Thyroid gland (tissue), 4 donors: Measurements from ENCODE around the gene RNF2. TPM values are rescaled to one million over a fixed set of nuclear protein-coding genes. Genes with fewer than 3 reads are reported as not detected.

Source experiments
- DNase-seq, 2 donors: peaks; one replicate each; pipeline ENCODE4 v3.0.0-alpha.2; 2019
- H3K27ac ChIP-seq, 3 donors: fragments of 200-600 bp; sonication (generic); 1 replicate in 2 of 3; 2 replicates in 1 of 3; pipeline ENCODE4 v1.5.1; 2016 to 2019; ENCODE audit warnings: mild to moderate bottlenecking in 1 of 3, moderate library complexity in 1 of 3
- H3K27me3 ChIP-seq: fragments of 200-600 bp; sonication (generic); one replicate; pipeline ENCODE4 v1.5.1; 2019
- H3K36me3 ChIP-seq, 2 donors: fragments of 200-600 bp; sonication (generic); one replicate each; pipeline ENCODE4 v1.5.1; 2016 to 2019
- H3K4me1 ChIP-seq, 2 donors: fragments of 200-600 bp; sonication (generic); one replicate each; pipeline ENCODE4 v1.5.1; 2017 to 2019
- H3K4me3 ChIP-seq, 3 donors: fragments of 200-600 bp; sonication (generic); replicated peaks in 1 of 3; 1 replicate in 2 of 3; 2 replicates in 1 of 3; pipeline ENCODE4 v1.5.1; 2016; ENCODE audit warnings: mild to moderate bottlenecking in 1 of 3
- H3K9me3 ChIP-seq: fragments of 200-600 bp; sonication (generic); one replicate; pipeline ENCODE4 v1.5.1; 2017
- CTCF ChIP-seq, 6 experiments: fragments of 200-600 bp in 3 of 6; fragments of 450-650 bp in 3 of 6; sonication (generic) in 3 of 6; IDR thresholded peaks; one replicate each; pipeline ENCODE4 v1.5.1; 2016 to 2019; ENCODE audit warnings: antibody characterized with exemption in 6 of 6, mild to moderate bottlenecking in 2 of 6, inconsistent platforms in 1 of 6, moderate library complexity in 1 of 6
- POLR2A ChIP-seq, 2 donors: fragments of 450-650 bp; IDR thresholded peaks; one replicate each; pipeline ENCODE4 v1.6.1; 2017; ENCODE audit warnings: antibody characterized with exemption in 2 of 2, mild to moderate bottlenecking in 2 of 2, moderate library complexity in 1 of 2
- WGBS, 2 donors: methylation state at CpG; one replicate each; pipeline ENCODE4 v1.1.5; 2017; 5-methylcytosine and 5-hydroxymethylcytosine counted together
- intact Hi-C: fragments of 100-400 bp; cut with DNase I; formaldehyde crosslinking; loops from one replicate; pipeline ENCODE4 v1.15.1; 2023
- total RNA-seq, 4 donors: library from RNA; depleted of rRNA; stranded (reverse); fragments of >200 nt; gene quantifications; one replicate each; pipeline ENCODE4 v1.2.3, GENCODE V29; 2016

Gene RNF2
- total RNA-seq, 4 donors from 2014 or later, result 18.0 to 23.2 (median 20.8) TPM

GRCh38 chr1:185112356-185112755 lies 67.0 kb downstream of the RNF2 start:
- no peak for DNase-seq
- H3K27me3 ChIP-seq, result no peaks in the 10 kb centered on the region
- TF ChIP-seq POLR2A (IDR thresholded peaks at IDR 0.05), result no peak
- TF ChIP-seq CTCF (IDR thresholded peaks at IDR 0.05), result no peak
- WGBS, 2 donors, result 84 to 91% methylated on average over 2 of the region's 2 CpGs
- H3K27ac ChIP-seq, result no peak overlapping the region
- H3K4me3 ChIP-seq, result no peak overlapping the region
- no peaks in the 10 kb centered on the region for H3K9me3 ChIP-seq
- intact Hi-C loops, result no loop called here
- no peaks in the 10 kb centered on the region for H3K4me1 ChIP-seq
- no peaks in the 10 kb centered on the region for H3K36me3 ChIP-seq

- Histone ChIP-seq H3K4me1 (no peaks in the 10 kb centered on the region), H3K4me3 (no peak overlapping the region), H3K9me3 (no peaks in the 10 kb centered on the region), H3K27ac (no peak overlapping the region), H3K36me3 (peaks cover 16 to 17% of the 10 kb centered on the region in 2 donors), H3K27me3 (no peaks in the 10 kb centered on the region)
- 92 to 93% methylated on average over 2 of the region's 2 CpGs for WGBS, 2 donors
- intact Hi-C loops, result no loop called here
- no peak for DNase-seq
- TF ChIP-seq CTCF (IDR thresholded peaks at IDR 0.05) (no peak), POLR2A (IDR thresholded peaks at IDR 0.05) (no peak)
Observed at GRCh38 chr1:185129708-185130107, 84.3 kb downstream of the RNF2 start.

- 95 to 97% methylated on average over 1 of the region's 1 CpG for WGBS, 2 donors
- H3K4me3 ChIP-seq, result no peak overlapping the region
- no peaks in the 10 kb centered on the region for H3K27me3 ChIP-seq
- no peak for DNase-seq
- intact Hi-C loops, result no loop called here
- H3K4me1 ChIP-seq, result no peaks in the 10 kb centered on the region
- peaks cover 6 to 16% of the 10 kb centered on the region in 2 donors for H3K36me3 ChIP-seq
- no peak overlapping the region for H3K27ac ChIP-seq
- no peaks in the 10 kb centered on the region for H3K9me3 ChIP-seq
- TF ChIP-seq POLR2A (IDR thresholded peaks at IDR 0.05) (no peak), CTCF (IDR thresholded peaks at IDR 0.05) (no peak)
Observed at GRCh38 chr1:185132534-185132933, 87.2 kb downstream of the RNF2 start.

GRCh38 chr1:185137896-185138545 lies 92.7 kb downstream of the RNF2 start:
- peaks cover 4 to 14% of the 10 kb centered on the region in 2 donors for H3K36me3 ChIP-seq
- H3K9me3 ChIP-seq, result no peaks in the 10 kb centered on the region
- DNase-seq, result no peak
- no peaks in the 10 kb centered on the region for H3K4me1 ChIP-seq
- no peak overlapping the region for H3K27ac ChIP-seq
- intact Hi-C loops, result no loop called here
- H3K27me3 ChIP-seq, result no peaks in the 10 kb centered on the region
- no peak overlapping the region for H3K4me3 ChIP-seq
- WGBS, 2 donors, result 94 to 97% methylated on average over 1 of the region's 1 CpG
- TF ChIP-seq POLR2A (IDR thresholded peaks at IDR 0.05) (no peak), CTCF (IDR thresholded peaks at IDR 0.05) (no peak)

- Histone ChIP-seq H3K9me3 (no peaks in the 10 kb centered on the region), H3K27me3 (no peaks in the 10 kb centered on the region), H3K27ac (no peak overlapping the region), H3K36me3 (peaks cover 4 to 15% of the 10 kb centered on the region in 2 donors), H3K4me3 (no peak overlapping the region), H3K4me1 (no peaks in the 10 kb centered on the region)
- intact Hi-C loops, result no loop called here
- WGBS, 2 donors, result 96 to 98% methylated on average over 4 of the region's 4 CpGs
- no peak for TF ChIP-seq POLR2A (IDR thresholded peaks at IDR 0.05)
- no peak for TF ChIP-seq CTCF (IDR thresholded peaks at IDR 0.05)
- no peak for DNase-seq
Observed at GRCh38 chr1:185139246-185139645, 93.9 kb downstream of the RNF2 start.
